HG03103 (cell line): ENCODE measurements around the gene ODR4.
"Not testable (repeated sequence)": the region's sequence is repeated elsewhere in the genome, so short reads cannot be mapped to it uniquely, and the experiment has no call there.

Experiments used
- ATAC-seq: cut with Tn5 transposase; IDR thresholded peaks from one replicate; pipeline ENCODE4 v1.9.1; 2021; ENCODE audit warnings: low read depth; ENCODE audit not compliant: unreplicated experiment

Gene ODR4

DNA sequence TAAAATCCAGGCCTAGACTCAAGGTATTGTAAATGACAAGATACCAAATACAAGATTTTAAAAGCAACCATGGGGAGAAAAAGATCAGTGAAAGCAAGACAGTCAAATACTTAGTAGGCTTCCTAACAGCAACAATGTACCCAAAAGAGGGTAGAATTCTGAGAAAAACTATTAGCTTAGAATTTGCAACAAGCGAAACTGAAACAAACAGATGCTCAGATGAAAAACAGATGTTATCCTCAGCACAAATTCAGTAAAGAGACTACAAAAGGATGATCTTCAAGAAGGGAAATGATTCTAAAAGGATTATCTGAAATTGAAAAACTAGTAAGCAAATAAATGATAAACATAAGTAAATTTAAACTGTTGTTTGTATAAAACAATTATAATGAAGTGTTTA lies 45.3 kb downstream of the ODR4 start:
- peak; percentile 94 for ATAC-seq

DNA sequence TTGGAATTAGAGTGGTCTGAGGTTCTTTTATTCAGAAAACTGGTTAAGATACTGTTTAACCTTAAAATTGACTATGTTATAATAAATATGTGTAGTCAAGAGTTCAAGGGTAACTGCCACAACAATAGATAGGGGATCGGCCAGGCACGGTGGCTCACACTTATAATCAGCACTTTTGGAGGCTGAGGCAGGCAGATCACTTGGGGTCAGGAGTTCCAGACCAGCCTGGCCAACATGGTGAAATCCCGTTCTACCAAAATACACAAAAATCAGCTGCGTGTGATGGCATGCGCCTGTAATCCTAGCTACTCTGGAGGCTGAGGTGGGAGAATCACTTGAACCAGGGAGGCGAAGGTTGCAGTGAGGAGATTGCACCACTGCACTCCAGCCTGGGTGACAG lies 45.8 kb downstream of the ODR4 start:
- ATAC-seq: no peak

DNA sequence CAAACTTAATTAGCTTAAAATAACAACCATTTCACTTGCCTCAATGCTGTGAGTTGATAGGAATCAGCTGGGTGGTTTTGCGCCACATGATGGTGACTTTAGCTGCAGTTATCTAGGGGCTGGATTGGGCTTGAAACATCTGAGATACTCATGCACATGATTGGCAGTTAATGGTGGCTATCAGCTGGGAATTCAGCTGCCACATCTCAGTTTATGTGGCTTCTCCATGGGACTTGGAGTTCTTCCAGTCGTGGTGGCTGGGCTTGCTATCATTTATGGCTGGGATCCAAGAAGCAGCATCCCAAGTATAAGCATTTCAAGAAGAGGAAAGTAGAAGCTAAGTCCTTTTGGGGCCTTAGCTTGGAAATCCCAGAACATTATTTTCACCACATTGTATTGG lies 48.9 kb downstream of the ODR4 start:
- no peak for ATAC-seq

DNA sequence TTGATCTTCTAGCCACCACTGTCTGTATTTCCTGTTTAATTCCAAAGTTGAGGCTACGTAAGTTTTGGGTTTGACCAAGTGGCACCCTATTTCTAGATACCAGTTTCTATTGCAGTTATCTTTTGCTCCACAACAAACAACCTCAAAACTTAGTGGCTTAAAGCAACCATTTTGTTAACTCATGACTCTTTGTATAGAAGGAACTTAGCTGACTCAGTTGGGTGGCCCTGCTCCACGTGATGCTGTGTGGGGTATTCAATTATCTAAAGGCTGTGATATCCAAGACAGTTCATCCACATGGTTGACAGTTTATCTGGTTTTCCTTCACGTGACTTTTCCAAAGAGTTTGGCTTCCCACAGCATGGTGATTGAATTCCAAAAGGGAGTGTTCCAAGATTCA lies 50.5 kb downstream of the ODR4 start:
- ATAC-seq: no peak

DNA sequence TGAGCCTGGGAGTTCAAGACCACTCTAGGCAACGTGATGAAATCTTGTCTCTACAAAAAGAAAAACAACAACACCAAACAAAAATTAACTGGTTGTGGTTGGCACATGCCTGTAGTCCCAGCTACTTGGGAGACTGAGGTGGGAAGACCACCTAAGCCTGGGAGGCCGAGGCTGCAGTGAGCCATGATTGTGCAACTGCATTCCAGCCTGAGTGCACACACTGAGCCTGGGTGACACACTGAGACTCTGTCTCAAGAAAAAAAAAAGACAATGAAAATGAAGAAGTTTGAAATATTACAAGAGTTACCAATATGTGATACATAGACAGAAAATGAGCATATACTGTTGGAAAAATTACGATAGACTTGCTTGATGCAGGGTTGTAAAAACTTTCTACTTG lies 53.4 kb downstream of the ODR4 start:
- no peak for ATAC-seq

DNA sequence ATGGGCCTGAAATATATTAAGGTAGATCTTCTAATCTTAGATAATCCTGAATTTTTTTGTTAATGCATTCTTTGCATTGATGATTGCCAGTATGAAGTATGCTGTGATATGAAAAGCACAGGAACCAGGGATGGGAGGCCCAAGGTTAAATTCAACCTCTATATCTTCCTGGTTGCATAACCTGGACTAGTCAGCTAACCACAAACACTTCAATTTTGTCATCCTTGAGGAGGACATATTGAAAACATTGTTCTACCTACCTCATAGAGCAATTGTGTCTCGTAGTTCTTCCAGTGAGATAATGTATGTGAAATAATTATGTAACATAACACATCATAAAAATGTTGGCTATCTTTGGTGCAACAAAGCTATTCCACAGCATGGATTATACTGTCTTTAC lies 59.7 kb downstream of the ODR4 start:
- ATAC-seq: no peak

DNA sequence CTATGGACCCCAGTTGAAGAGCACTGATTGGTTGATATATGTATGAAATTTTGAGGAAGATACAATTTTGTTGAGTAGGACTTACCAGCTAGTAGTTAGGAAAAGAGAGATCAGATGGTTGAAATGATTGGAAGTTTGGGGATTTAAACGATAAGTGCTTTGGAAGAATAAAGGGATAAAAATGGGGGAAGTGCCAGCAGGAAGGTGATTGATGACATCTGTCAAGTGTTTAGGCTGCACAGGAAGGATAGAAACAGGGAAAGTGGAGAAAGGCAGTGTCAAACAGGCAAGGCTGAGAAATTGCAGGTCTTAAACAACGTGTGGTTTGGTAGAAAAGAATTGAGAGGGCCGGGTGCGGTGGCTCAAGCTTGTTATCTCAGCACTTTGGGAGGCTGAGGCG lies 62.9 kb downstream of the ODR4 start:
- no peak for ATAC-seq

DNA sequence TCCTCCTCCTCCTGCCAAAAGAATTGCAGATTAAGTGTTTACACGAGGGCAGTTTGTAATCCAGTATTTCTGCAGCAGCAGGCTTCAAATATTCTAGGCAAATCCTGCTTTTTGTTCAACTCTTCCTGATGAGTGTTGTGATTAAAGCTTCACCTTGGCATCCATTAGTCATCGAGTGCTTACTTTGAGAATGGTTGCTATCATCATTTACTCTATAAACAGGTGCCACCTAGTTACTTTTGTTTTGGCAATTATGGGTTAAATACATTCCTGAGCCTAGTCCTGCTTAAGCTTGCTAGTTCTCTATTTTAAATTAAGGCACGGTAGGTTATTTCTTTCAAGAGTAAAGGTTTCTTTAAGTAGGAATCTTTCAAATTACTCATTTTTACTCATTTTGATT lies 64.9 kb downstream of the ODR4 start:
- no peak for ATAC-seq

DNA sequence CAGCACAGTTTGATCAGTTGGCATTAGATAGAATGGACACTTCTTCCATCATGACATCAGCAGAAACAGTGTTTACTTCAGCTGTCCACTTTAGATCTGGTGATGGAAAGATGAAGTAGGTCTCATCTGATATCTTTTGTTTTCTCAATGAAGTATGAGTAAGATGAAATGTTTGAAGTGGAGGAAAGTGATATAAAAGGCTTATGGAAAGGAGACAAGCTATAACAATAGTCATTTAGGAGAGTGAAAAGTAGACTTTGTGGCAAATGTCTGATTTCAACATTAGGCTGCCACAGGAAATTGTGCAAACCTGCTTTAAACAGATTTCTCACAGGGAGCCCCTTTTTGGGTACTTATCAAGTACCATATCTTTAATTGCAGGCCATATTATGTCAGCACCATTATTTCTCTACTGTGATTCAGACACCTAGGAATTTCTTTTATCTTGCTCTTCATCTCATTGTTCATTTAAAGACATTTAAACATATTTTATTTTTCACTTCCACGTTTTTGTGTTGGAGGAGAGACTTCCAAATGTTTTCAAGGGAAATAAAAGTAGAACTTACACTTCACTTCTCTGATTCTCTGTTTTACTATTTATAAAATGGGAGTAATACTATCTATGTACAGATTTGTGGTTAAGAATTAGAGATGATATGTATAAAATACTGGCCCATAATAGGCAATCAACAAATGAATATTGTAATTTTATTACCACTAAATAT lies 67.2 kb downstream of the ODR4 start:
- no peak for ATAC-seq

DNA sequence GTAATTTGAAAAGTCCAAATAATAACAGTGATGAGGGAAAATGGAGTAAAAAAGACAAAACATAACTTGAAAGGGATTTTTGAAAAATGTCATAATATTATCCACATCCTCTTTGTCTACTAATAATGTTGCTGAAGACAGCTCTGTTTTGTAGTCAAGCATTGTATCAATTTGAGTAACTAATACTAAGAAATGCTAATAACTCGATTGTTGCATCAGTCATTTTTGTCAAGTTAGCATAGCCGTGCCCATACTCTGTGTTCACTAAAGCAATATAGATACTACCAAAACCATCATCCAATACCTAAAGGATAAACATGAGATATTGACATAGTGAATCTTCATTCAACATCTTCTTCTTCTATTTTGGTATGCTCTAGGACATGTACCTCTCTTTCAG lies 68.0 kb downstream of the ODR4 start:
- ATAC-seq: peak; percentile 55

DNA sequence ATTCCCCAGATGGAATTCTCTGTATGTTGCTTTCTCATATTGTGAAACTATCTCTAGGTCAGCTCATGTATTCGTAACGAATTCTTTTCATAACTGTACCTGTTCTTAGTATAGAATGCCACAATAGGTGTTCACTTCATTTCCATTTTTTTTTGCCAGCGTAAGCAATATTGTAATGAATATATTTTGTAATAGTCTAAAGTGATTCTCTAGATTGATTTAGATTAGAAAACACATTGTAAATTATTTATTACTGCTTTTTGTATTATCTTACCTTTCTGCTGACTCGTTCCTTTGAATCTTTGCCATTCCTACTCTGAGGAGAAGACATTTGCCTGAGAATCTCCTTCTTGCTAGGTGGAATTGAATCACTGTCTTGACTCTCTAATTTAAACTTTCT lies 70.5 kb downstream of the ODR4 start:
- ATAC-seq: no peak

DNA sequence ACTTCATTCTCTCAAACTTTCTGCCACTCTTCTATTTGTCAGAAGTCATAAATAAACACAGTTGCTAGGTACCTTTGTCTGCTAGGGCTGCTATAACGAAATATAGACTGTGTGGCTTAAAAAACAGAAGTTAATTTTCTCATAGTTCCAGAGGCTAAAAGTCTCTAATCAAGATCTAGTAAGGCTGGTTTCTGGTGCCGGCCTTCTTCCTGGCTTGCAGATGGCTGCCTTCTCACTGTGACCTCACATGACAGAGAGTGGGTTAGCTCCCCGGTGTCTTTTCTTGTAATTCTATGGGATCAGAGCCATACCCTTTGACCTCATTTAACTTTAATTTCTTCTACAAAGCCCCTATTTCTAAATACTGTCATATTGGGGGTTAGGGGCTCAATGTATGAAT lies 79.3 kb downstream of the ODR4 start:
- no peak for ATAC-seq

DNA sequence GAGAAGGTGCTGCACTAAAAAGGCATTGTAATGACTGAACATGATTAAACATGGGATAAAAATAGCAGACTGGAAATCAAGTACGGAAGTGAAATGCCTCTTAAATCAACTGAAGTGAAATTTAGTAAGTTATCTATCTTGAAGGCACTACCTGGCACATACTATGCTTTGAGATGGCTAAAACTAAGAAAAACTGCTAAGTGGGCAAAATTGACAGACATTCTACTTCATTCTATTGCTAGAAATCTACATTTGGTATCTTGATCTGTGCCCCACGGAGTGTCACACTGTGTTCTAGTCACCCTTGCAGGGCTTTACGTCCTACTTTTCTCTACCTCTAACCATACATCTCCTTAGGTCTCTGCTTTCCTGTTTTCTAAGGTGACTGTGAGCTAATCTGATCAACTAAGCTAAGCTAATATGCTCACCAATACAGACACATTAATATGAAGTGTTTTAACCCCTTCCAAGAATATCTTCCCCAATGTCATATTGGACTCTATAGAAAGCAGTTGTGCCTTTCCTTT lies 81.2 kb downstream of the ODR4 start:
- ATAC-seq: no peak

DNA sequence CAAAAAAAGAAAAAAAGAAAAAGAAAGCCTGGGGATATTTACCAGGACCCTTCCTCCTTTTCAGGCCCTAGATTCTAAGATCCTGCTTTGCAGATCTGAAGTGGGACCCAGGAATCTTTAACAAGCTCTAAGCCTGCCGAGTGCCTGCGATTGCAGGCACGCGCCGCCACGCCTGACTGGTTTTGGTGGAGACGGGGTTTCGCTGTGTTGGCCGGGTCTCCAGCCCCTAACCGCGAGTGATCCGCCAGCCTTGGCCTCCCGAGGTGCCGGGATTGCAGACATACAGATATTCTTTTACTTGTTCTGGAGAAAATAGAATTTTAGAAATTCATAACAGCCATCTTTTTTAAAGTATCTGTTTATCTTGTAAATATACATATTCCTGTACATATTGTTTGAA lies 83.5 kb downstream of the ODR4 start:
- ATAC-seq: not testable (repeated sequence)

DNA sequence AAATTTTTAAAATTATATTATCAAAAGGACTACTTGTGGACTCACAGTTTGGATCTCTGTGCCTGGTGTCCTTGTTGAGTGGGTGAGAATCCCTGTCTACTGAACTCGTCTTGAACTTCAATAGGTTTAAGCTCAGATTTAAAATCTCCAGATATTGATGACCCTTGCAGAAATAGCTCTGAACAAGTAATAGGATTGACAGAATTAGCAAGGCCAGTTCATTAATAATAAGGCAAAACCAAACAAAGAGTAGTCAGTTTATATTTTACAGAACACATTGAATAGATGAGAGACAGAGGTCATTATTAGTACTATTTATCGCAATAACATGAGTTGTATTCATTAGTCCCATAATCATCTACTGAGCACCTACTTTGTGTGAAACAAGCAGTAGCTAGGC lies 85.4 kb downstream of the ODR4 start, which contains the start of gene PDC:
PDC (minus strand) TSS at position 101 of the 400 bp plus-strand sequence. CDS start 11,655 bp downstream, outside the sequence.
- ATAC-seq: no peak

DNA sequence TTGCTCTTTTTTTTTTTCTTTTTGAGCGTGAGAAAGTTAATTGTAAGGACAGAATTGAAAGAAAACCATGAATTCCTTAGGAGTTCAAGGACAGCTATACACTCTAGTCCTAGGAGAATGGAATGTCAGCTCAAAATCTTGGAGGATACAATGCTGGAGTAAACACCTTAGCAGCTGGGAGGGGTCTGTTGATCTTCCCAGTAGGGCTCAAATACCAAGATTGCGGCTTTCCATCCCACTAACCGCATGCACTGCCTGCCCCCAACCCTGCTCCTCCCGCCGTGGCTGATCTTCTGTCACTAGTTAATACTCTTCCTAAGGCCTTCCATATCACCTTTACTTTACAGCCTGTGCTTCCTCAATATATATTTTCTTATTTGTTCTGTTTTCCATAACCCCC lies 87.9 kb downstream of the ODR4 start:
- ATAC-seq: no peak

DNA sequence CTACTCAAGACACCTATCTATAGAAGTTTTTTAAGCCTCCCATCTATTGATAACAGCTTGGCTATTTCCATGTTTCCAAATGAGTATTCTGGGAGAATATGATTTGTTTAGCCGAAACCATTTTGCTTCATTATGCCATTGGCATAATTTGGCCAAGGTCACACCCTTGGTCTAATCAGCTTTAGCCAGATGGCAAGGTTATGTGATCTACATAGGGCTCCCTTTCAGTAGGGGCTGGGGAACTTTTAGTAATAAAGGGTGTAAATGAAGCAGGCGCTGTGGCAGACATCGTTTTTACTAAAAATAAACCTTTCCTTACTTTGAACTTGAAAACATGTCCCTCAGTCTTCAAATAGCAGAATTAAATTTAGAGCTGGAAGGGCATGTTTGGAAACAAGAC lies 88.3 kb downstream of the ODR4 start:
- no peak for ATAC-seq

DNA sequence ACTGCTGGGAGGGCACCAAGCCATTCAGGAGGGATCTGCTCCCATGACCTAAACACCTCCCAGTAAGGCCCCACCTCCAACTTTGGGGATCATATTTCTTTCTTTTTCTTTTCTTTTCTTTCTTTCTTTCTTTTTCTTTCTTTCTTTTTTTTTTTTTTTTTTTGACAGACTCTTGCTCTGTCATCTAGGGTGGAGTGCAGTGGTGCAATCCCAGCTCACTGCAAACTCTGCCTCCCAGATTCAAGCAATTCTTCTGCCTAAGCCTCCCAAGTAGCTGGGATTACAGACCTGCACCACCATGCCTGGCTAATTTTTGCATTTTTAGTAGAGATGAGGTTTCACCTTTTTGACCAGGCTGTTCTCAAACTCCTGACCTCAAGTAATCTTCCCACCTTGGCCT lies 89.9 kb downstream of the ODR4 start:
- ATAC-seq: not testable (repeated sequence)

DNA sequence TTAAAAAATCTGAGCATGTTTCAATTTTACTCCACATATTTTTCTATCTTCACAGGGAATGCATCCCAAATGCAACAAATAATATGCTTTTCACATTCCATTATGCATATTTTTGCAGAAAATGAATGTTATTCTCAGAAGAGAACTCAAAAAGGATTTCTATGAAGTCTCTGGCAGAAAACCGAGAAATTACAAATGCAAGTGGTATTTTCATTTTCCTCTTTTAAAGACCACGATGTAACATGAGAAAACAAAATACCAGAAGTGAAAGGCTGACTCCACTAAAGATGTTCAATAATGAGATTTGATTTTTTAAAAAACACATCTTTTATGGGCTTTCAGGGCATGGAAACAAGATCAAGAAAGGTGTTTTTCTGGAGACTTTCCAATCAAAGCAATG lies 90.3 kb downstream of the ODR4 start:
- no peak for ATAC-seq
